ENCODE data around the gene ANXA5. TPM values are rescaled to one million over a fixed set of nuclear protein-coding genes. Genes with fewer than 3 reads are reported as not detected.
A peak's percentile ranks its signal among the peaks of the same experiment; 100 is the strongest.

Gene ANXA5
- total RNA-seq, 1 experiment from 2014 or later = 476 TPM

DNA sequence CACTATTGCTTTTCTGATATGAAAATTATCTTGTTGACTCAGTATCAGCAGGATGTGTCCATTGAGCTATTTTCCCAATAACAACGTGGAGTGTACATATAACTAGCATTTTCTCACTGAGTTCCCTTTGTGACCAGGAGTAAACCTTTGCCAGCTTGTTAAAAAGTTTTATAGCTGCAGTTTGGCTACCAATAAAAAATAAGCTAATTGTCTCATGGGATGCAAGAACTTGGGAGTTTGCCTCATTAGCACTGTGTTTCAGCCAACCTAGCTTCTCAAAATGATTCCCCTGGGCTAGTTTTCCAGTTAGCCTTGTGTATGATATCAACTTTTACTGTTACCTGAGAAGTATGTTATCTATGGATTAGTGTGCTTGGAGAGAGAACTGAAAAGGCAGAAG, 24.9 kb upstream of the ANXA5 start:
- no peaks in the 10 kb centered on the region for H3K36me3 Mint-ChIP-seq (ENCODE audit: insufficient read depth, unreplicated experiment)
- ChIA-PET POLR2A (interaction anchor here (1.3 kb wide), 1 partner anchor 10 kb away, joined by 9 read pairs; no protein-coding TSS in a partner anchor), CTCF (interaction anchor here (0.7 to 1.5 kb wide), 4 partner anchors 9 to 281 kb away, joined by 3 to 6 read pairs (median 4); no protein-coding TSS in a partner anchor)
- H3K9me3 Mint-ChIP-seq (ENCODE audit: unreplicated experiment) = no peaks in the 10 kb centered on the region
- peaks cover 11% of the 10 kb centered on the region for H3K4me1 Mint-ChIP-seq (ENCODE audit: insufficient read depth, unreplicated experiment)
- intact Hi-C loops (cut with micrococcal nuclease) = no loop called here
- DNase-seq (ENCODE audit: unreplicated experiment) = no peak
- BruUV-seq (replicated peaks) = no TSS peak
- H3K27ac Mint-ChIP-seq (ENCODE audit: low read depth, unreplicated experiment) = no peak overlapping the region
- no peaks in the 10 kb centered on the region for H3K27me3 Mint-ChIP-seq (ENCODE audit: insufficient read depth, unreplicated experiment)
- H3K4me3 Mint-ChIP-seq (ENCODE audit: unreplicated experiment) = no peak overlapping the region
- TF ChIP-seq, protein P1, sequence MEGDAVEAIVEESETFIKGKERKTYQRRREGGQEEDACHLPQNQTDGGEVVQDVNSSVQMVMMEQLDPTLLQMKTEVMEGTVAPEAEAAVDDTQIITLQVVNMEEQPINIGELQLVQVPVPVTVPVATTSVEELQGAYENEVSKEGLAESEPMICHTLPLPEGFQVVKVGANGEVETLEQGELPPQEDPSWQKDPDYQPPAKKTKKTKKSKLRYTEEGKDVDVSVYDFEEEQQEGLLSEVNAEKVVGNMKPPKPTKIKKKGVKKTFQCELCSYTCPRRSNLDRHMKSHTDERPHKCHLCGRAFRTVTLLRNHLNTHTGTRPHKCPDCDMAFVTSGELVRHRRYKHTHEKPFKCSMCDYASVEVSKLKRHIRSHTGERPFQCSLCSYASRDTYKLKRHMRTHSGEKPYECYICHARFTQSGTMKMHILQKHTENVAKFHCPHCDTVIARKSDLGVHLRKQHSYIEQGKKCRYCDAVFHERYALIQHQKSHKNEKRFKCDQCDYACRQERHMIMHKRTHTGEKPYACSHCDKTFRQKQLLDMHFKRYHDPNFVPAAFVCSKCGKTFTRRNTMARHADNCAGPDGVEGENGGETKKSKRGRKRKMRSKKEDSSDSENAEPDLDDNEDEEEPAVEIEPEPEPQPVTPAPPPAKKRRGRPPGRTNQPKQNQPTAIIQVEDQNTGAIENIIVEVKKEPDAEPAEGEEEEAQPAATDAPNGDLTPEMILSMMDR (IDR thresholded peaks at IDR 0.05; ENCODE audit: unreplicated experiment) = no peak

DNA sequence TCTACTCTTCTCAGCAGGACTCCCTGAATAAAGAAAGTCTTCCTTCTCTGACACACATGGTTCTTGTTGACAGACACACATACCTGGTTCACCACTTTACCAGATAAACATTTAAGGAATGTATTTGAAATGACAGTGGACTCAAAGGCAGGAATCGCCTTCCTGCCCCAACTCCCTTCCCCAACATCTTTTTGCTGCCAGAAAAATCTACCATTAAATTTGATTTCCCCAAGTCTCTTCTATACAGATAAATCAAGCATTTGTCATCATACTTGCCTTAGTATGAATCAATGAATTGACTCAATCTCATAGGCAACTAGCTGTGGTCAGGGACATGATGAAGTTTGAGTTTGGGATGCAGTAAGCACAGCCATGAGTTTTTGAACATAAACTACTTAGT, 23.3 kb upstream of the ANXA5 start:
- intact Hi-C loops (cut with micrococcal nuclease) = no loop called here
- DNase-seq (ENCODE audit: unreplicated experiment) = no peak
- ChIA-PET POLR2A (interaction anchor here (0.7 to 1.0 kb wide), 2 partner anchors 23 to 482 kb away, joined by 4 read pairs; partner anchors contain the start of gene ANXA5), CTCF (interaction anchor here (0.6 kb wide), 1 partner anchor 83 kb away, joined by 3 read pairs; no protein-coding TSS in a partner anchor)
- no peak overlapping the region for H3K27ac Mint-ChIP-seq (ENCODE audit: low read depth, unreplicated experiment)
- H3K27me3 Mint-ChIP-seq (ENCODE audit: insufficient read depth, unreplicated experiment) = no peaks in the 10 kb centered on the region
- peaks cover 5% of the 10 kb centered on the region for H3K9me3 Mint-ChIP-seq (ENCODE audit: unreplicated experiment)
- no peak overlapping the region for H3K4me3 Mint-ChIP-seq (ENCODE audit: unreplicated experiment)
- H3K4me1 Mint-ChIP-seq (ENCODE audit: insufficient read depth, unreplicated experiment) = peaks cover 11% of the 10 kb centered on the region
- TF ChIP-seq, protein P1 (IDR thresholded peaks at IDR 0.05; ENCODE audit: unreplicated experiment) = no peak
- no peaks in the 10 kb centered on the region for H3K36me3 Mint-ChIP-seq (ENCODE audit: insufficient read depth, unreplicated experiment)
- BruUV-seq (replicated peaks) = no TSS peak

GRCh38 chr4:121717680-121718237, 21.0 kb upstream of the ANXA5 start:
- ChIA-PET CTCF (interaction anchor here (0.9 to 1.1 kb wide), 3 partner anchors 15 to 258 kb away, joined by 3 to 4 read pairs (median 4); no protein-coding TSS in a partner anchor), POLR2A (interaction anchor here (0.7 to 3.7 kb wide), 8 partner anchors 9 to 84 kb away, joined by 3 to 22 read pairs (median 4); partner anchors contain the start of gene ANXA5)
- Mint-ChIP-seq H3K27ac (ENCODE audit: low read depth, unreplicated experiment) (peak overlapping the region; percentile 2), H3K4me1 (ENCODE audit: insufficient read depth, unreplicated experiment) (peaks cover 11% of the 10 kb centered on the region), H3K4me3 (ENCODE audit: unreplicated experiment) (no peak overlapping the region), H3K27me3 (ENCODE audit: insufficient read depth, unreplicated experiment) (no peaks in the 10 kb centered on the region), H3K36me3 (ENCODE audit: insufficient read depth, unreplicated experiment) (no peaks in the 10 kb centered on the region), H3K9me3 (ENCODE audit: unreplicated experiment) (peaks cover 8% of the 10 kb centered on the region)
- intact Hi-C loops (cut with micrococcal nuclease) = no loop called here
- peak; percentile 72 for DNase-seq (ENCODE audit: unreplicated experiment)
- TF ChIP-seq, protein P1 (IDR thresholded peaks at IDR 0.05; ENCODE audit: unreplicated experiment) = no peak
- BruUV-seq (replicated peaks) = no TSS peak

DNA sequence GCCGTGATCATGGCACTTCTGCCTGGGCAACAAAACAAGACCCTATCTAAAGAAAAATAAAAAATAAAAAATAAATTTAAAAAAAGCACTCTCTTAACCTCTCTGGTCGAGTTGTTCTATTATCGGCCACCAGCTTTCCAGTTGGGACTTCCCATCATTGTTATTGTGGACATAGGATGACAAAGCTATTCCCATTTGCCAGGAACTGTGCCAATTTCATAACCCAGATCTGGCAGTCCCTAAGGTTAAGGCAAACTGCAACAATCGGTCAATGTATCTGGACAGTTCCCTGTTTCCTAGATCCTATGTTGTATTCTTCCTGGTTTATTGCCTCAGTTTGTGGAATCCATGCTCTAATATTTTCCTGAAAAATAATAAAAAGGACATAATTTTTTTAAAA, 17.8 kb upstream of the ANXA5 start:
- no peak overlapping the region for H3K27ac Mint-ChIP-seq (ENCODE audit: low read depth, unreplicated experiment)
- ChIA-PET CTCF (interaction anchor here (0.9 kb wide), 1 partner anchor 77 kb away, joined by 3 read pairs; no protein-coding TSS in a partner anchor), POLR2A (interaction anchor here (1.1 to 3.7 kb wide), 3 partner anchors 16 to 33 kb away, joined by 3 to 22 read pairs (median 4); partner anchors contain the start of gene ANXA5)
- no peaks in the 10 kb centered on the region for H3K27me3 Mint-ChIP-seq (ENCODE audit: insufficient read depth, unreplicated experiment)
- intact Hi-C loops (cut with micrococcal nuclease) = no loop called here
- H3K4me3 Mint-ChIP-seq (ENCODE audit: unreplicated experiment) = no peak overlapping the region
- H3K9me3 Mint-ChIP-seq (ENCODE audit: unreplicated experiment) = peaks cover 8% of the 10 kb centered on the region
- BruUV-seq (replicated peaks) = no TSS peak
- TF ChIP-seq, protein P1 (IDR thresholded peaks at IDR 0.05; ENCODE audit: unreplicated experiment) = no peak
- peak; percentile 78 for DNase-seq (ENCODE audit: unreplicated experiment)
- no peaks in the 10 kb centered on the region for H3K36me3 Mint-ChIP-seq (ENCODE audit: insufficient read depth, unreplicated experiment)
- peaks cover 34% of the 10 kb centered on the region for H3K4me1 Mint-ChIP-seq (ENCODE audit: insufficient read depth, unreplicated experiment)

All from MCF 10A (cell line).